ENCODE data around the gene XAGE5. TPM values are rescaled to one million over a fixed set of nuclear protein-coding genes. Genes with fewer than 3 reads are reported as not detected.

The XAGE5 gene, protein sequence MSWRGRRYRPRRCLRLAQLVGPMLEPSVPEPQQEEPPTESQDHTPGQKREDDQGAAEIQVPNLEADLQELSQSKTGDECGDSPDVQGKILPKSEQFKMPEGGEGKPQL
- total RNA-seq, result not detected in 2 replicates

DNA sequence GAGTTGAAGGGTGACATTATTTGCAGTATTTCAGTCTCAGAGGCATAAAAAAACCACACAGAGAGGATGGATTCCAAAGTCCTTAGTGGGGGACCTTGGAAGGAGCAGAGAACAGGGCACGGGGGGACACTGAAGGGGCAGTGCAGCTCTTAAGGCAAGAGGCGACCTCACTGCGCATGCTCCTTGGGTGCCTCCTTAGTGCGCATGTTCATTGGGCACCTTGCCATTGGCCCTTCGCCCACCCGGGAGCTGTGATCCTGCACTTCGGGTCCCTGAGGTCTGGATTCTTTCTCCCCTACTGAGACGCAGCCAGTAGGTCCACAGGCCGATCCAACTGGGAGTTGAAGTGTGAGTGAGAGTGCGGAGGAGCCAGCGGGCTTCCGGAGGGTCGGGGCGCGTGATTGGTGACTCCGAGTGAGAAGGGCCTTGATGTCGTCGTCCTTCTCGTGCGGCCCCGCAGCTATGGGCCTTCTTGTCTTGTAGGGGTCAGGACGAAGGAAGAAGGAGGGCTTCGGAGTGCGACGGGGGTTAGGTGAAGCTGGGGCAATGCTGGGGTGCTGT, at the start of gene XAGE5:
Gene XAGE5, plus strand, starts transcription at position 223 of the 561 bp plus-strand sequence. CDS start 1,280 bp downstream, outside the sequence.

DNA sequence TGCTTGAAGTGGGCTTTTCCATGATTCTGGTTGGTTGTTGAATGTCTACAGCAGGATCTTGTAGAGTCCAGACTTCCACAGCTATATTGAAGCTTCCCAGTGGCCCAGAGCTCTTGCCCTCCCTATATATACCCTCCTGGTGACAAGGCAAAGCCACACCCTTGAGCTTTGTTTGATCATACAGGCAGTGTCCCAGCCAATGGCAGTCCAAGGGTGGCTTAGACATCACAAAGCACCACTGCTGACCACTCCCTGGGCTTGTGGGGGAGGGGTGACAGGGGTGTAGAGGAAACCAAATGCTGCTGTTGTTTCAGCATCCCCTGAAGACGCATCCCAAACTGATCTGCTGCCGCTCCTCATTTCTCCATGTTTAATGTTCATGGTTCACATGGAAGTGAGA, 13.8 kb upstream of the XAGE5 start, which contains the start of gene SPANXN5:
Gene SPANXN5, minus strand, starts transcription at position 101 of the 400 bp plus-strand sequence. Its CDS starts 79 bp downstream, at position 22.

Small RNAs within 50 kb of the gene (small RNA-seq; reads per million reads assigned to genes)
- gene AC244505.6, result not detected
- not detected for gene AC244505.7

Other genes with a start within 250 kb of the XAGE5 start
- not detected in 2 replicates for gene SSX7, start 156.4 kb upstream of the XAGE5 start, total RNA-seq
- gene SSX2, start 104.1 kb upstream of the XAGE5 start, total RNA-seq, result not detected in 2 replicates
- not detected in 2 replicates for gene SSX2B, start 60.0 kb upstream of the XAGE5 start, total RNA-seq
- gene SPANXN5, start 13.9 kb upstream of the XAGE5 start, total RNA-seq, result not detected in 2 replicates
- gene XAGE3, start 56.8 kb downstream of the XAGE5 start, total RNA-seq, result 0.54 TPM in 1 of 2 replicates, not detected in the other
- 24.7 and 33.4 TPM in 2 replicates for gene FAM156B, start 86.0 kb downstream of the XAGE5 start, total RNA-seq
- gene FAM156A, start 147.2 kb downstream of the XAGE5 start, total RNA-seq, result 23.6 and 30.6 TPM in 2 replicates
- 1.6 and 6.7 TPM in 2 replicates for gene GPR173, start 237.5 kb downstream of the XAGE5 start, total RNA-seq

Measured in placental epithelial cell (primary cell).